BLaER1 treated with 17β-estradiol and CSF1 and Interleukin-3, amounts not matched to agents 10 nM and 100 nM (cell line): ENCODE measurements around the gene CLNS1A.
"Not testable (repeated sequence)": the region's sequence is repeated elsewhere in the genome, so short reads cannot be mapped to it uniquely, and the experiment has no call there.

ENCODE experiments used
- H3K27ac ChIP-seq, 11 experiments: shearing (Covaris generic); formaldehyde crosslinking; 2 replicates each; pipeline ENCODE4 v1.8.1; 2022
- H3K27me3 ChIP-seq, 11 experiments: shearing (Covaris generic); formaldehyde crosslinking; 2 replicates each; pipeline ENCODE4 v1.8.1; 2022
- H3K36me3 ChIP-seq, 11 experiments: shearing (Covaris generic); formaldehyde crosslinking; 2 replicates each; pipeline ENCODE4 v1.8.1; 2022
- H3K4me1 ChIP-seq, 10 experiments: shearing (Covaris generic); formaldehyde crosslinking; 2 replicates each; pipeline ENCODE4 v1.8.1; 2022
- H3K4me2 ChIP-seq, 11 experiments: shearing (Covaris generic); formaldehyde crosslinking; 2 replicates each; pipeline ENCODE4 v1.8.1; 2022
- H3K4me3 ChIP-seq, 10 experiments: shearing (Covaris generic); formaldehyde crosslinking; 2 replicates each; pipeline ENCODE4 v1.8.1; 2022
- H3K9ac ChIP-seq, 11 experiments: shearing (Covaris generic); formaldehyde crosslinking; 2 replicates each; pipeline ENCODE4 v1.8.1; 2022
- H3K9me3 ChIP-seq, 11 experiments: shearing (Covaris generic); formaldehyde crosslinking; replicated peaks in 1 of 11; 2 replicates each; pipeline ENCODE4 v1.8.1; 2022
- H4K20me1 ChIP-seq, 11 experiments: shearing (Covaris generic); formaldehyde crosslinking; 2 replicates each; pipeline ENCODE4 v1.8.1; 2022
- Cebpa-rat ChIP-seq, 11 experiments: shearing (Covaris generic); IDR thresholded peaks; 2 replicates each; pipeline ENCODE4 v1.8.1; 2022

The CLNS1A gene

DNA sequence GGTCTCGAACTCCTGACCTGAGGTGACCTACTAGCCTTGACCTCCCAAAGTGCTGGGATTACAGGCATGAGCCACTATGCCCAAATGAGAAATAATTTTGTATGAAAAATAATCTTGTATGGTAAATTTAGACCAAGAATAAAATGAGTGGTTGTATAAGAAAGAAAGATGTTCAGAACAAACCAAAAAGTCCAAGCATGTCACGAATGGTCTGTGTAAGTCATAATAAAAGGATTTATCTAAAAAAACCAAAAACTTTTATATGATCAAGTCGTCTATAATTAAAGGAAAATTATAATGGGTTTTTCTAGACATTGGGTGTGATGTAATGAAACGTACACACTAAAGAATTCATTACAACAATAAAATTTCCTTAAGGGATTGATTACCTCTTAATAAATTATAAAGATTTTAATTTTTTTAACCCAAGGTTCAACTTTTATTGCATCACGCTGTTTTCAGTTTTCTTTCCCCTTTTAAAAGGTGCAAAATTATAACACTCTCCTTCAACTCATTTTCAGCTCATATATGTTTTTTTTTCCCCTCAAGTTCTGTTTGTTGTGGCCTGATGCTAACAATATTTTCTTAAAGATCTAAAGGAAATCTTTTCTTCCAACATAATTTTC lies 56.8 kb downstream of the CLNS1A start:
- Histone ChIP-seq H3K9me3 (peaks cover 50 to 70% (median 60%) of the 10 kb centered on the region in 11 experiments), H3K4me3 (peak overlapping the region in 1 of 10 experiments; percentile 41; a peak in 2 of 20 replicates), H3K4me1 (no peaks in the 10 kb centered on the region), H3K27me3 (no peaks in the 10 kb centered on the region), H3K27ac (no peak overlapping the region), H3K36me3 (peaks cover 0 to 11% (median 0%) of the 10 kb centered on the region in 11 experiments; a peak in 2 of 22 replicates), H3K9ac (no peak overlapping the region), H4K20me1 (no peaks in the 10 kb centered on the region), H3K4me2 (no peak overlapping the region)
- no peak for TF ChIP-seq Cebpa-rat (IDR thresholded peaks at IDR 0.05)

DNA sequence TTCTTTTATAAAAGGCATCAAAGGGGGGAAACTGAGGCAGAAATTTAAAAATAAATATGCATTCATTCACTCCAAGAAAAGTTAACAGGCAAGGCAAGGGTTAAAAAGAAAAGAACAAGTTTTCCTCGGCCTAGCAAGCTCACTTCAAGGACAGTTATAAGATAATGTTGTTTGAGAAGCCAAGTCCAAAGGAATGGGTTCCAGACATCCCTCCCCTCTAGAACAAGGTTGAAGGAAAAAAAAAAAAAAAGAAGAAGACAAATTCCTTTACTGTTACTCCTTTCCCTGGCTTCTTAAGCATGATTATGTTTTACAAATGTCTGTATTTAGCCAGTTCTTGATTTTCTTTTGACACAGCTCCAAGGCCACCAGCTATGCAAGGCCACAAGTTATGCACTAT lies 62.2 kb downstream of the CLNS1A start:
- H3K27ac ChIP-seq, H3K9ac ChIP-seq, H3K36me3 ChIP-seq, H4K20me1 ChIP-seq, H3K27me3 ChIP-seq, H3K4me2 ChIP-seq, H3K4me1 ChIP-seq, H3K4me3 ChIP-seq: not testable (repeated sequence)
- peaks cover 12 to 50% (median 22%) of the 10 kb centered on the region in 11 experiments for H3K9me3 ChIP-seq

DNA sequence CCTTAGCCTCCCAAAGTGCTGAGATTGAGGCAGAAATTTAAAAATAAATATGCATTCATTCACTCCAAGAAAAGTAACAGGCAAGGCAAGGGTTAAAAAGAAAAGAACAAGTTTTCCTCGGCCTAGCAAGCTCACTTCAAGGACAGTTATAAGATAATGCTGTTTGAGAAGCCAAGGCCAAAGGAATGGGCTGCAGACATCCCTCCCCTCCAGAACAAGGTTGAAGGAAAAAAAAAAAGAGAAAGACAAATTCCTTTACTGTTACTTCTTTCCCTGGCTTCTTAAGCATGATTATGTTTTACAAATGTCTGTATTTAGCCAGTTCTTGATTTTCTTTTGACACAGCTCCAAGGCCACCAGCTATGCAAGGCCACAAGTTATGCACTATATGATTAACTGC lies 66.7 kb downstream of the CLNS1A start:
- not testable (repeated sequence) for H3K4me1 ChIP-seq, H3K4me3 ChIP-seq, H3K27me3 ChIP-seq, H3K36me3 ChIP-seq, H3K27ac ChIP-seq, H3K4me2 ChIP-seq, H4K20me1 ChIP-seq, H3K9ac ChIP-seq
- peaks cover 0 to 29% (median 0%) of the 10 kb centered on the region in 11 experiments; a peak in 4 of 22 replicates for H3K9me3 ChIP-seq

DNA sequence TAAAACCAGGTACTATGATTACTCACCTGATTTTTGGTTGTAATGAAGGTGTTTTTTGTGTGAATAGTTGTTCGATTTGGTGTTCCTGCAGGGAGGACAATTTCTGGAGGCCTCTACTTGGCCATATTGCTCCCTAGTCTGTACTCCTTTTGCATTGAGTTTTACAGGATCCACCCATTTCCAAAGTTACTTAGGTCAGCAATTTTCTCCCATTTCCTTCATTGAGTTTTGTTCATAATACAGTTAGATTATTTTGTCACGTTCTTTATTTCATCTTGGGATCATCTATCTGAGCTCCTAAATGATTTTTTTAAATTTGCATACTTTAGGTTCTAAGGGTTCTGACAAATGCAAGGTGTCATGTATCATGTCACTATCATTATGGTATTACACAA lies 67.9 kb downstream of the CLNS1A start:
- H3K27ac ChIP-seq = no peak overlapping the region
- no peaks in the 10 kb centered on the region for H3K27me3 ChIP-seq
- H3K9ac ChIP-seq = no peak overlapping the region
- H4K20me1 ChIP-seq = no peaks in the 10 kb centered on the region
- no peaks in the 10 kb centered on the region for H3K36me3 ChIP-seq
- no peaks in the 10 kb centered on the region for H3K4me1 ChIP-seq
- no peak for TF ChIP-seq Cebpa-rat (IDR thresholded peaks at IDR 0.05)
- peaks cover 0 to 21% (median 0%) of the 10 kb centered on the region in 11 experiments; a peak in 4 of 22 replicates for H3K9me3 ChIP-seq
- H3K4me2 ChIP-seq = no peak overlapping the region
- H3K4me3 ChIP-seq = no peak overlapping the region

DNA sequence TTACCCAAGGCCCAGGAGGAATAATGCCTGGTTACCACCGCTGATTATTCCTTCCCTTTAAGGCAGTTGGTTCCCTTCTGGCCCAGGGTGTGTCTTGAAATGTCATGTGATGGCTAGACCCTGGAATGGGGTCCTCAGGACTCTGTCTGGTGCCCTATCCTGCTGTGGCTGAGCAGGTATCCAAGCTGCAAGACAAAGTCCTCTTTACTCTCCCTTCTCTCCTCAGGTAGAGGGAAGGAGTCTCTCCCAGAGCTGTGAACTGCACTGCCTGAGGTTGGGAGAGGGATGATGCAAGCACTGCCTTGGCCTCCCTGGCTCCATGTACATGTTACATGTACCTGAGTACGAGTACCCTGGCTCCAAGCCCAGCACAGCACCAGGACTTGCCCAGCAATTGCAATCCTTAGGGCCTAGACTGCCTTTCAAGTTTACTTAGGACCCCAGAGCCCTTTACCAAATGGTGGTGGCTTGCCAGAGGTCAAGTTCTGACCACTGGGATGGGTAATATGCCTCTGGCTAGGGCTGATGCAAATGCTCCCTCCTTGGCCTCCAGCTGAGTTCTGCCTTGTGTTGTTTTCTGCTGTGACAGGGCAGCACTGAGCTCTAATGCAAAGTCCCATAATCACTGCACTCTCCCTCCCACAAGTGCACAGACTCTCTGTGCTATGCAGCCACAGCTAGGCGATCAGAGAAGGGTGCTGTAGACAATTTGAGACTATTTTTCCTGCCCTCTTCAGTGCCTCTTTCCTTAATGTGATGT lies 68.5 kb downstream of the CLNS1A start:
- Histone ChIP-seq H3K4me1 (no peaks in the 10 kb centered on the region), H3K27ac (no peak overlapping the region), H3K9me3 (peaks cover 0 to 16% (median 0%) of the 10 kb centered on the region in 11 experiments; a peak in 4 of 22 replicates), H4K20me1 (no peaks in the 10 kb centered on the region), H3K9ac (no peak overlapping the region), H3K36me3 (no peaks in the 10 kb centered on the region), H3K27me3 (no peaks in the 10 kb centered on the region), H3K4me3 (no peak overlapping the region), H3K4me2 (no peak overlapping the region)
- no peak for TF ChIP-seq Cebpa-rat (IDR thresholded peaks at IDR 0.05)

DNA sequence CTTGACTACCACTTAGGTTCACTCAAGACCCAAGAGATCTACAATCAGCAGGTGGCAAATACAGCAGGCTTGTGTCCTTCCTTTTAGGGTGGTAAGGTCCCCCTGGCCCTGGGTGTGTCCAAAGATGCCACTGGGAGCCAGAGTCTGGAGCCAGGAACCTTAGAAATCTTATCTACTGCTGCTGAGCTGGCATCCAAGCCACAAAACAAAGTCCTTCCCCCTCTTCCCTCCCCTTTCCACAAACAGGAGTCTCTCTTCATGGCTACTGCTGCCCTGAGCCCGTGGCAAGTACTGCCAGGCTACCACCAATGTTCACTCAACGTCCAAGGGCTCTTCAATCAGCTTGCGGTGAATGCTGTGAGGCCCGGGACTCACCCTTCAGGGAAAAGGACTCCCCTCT lies 69.3 kb downstream of the CLNS1A start:
- Histone ChIP-seq H4K20me1 (no peaks in the 10 kb centered on the region), H3K27me3 (no peaks in the 10 kb centered on the region), H3K9ac (no peak overlapping the region), H3K4me3 (no peak overlapping the region), H3K4me2 (no peak overlapping the region), H3K4me1 (no peaks in the 10 kb centered on the region), H3K9me3 (peaks cover 0 to 16% (median 0%) of the 10 kb centered on the region in 11 experiments; a peak in 3 of 22 replicates), H3K36me3 (no peaks in the 10 kb centered on the region), H3K27ac (no peak overlapping the region)
- no peak for TF ChIP-seq Cebpa-rat (IDR thresholded peaks at IDR 0.05)
